Cardiac fibroblast (primary cell): Measurements from ENCODE around the gene ANKRD34A.
"Not testable (repeated sequence)": the region's sequence is repeated elsewhere in the genome, so short reads cannot be mapped to it uniquely, and the experiment has no call there.

ENCODE experiments used
- DNase-seq, 2 donors: peaks; one replicate each; pipeline versions ENCODE4 v3.0.0 to v3.0.0-alpha.2; 2010; ENCODE audit warnings: low read depth in 2 of 2
- H3K4me3 ChIP-seq, 2 donors: replicated peaks in 1 of 2; 1 replicate in 1 of 2; 2 replicates in 1 of 2; pipeline ENCODE4 v1.5.1; 2011; ENCODE audit warnings: low read depth in 2 of 2, low read length in 2 of 2, mild to moderate bottlenecking in 2 of 2, moderate library complexity in 1 of 2
- CTCF ChIP-seq: IDR thresholded peaks from one replicate; pipeline ENCODE4 v1.5.1; 2011; ENCODE audit warnings: low read depth, mild to moderate bottlenecking, low read length, inconsistent platforms

The ANKRD34A gene

DNA sequence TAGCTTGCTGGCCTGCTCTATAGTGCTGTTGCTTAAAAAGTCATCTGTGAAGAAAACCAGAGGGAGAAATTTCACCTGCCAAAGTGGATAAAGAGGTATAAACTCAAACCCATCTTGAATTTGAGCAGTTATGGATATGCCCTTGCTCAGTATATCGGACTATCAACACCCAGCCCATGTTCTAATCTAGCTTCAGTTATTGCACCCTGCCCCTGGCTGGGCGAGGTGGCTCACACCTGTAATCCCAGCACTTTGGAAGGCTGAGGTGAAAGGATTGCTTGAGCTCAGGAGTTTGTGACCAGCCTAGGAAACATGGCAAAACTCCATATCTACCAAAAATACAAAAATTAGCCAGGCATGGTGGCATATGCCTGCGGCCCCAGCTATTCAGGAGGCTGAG lies 19.8 kb downstream of the ANKRD34A start:
- H3K4me3 ChIP-seq, result no peak overlapping the region
- no peak for TF ChIP-seq CTCF
- DNase-seq, result no peak

GRCh38 chr1:145942871-145943270 lies 21.5 kb downstream of the ANKRD34A start:
- DNase-seq, result no peak
- H3K4me3 ChIP-seq, result no peak overlapping the region
- no peak for TF ChIP-seq CTCF

GRCh38 chr1:145942405-145942804 lies 22.0 kb downstream of the ANKRD34A start:
- no peak for TF ChIP-seq CTCF
- H3K4me3 ChIP-seq, result no peak overlapping the region
- DNase-seq, result no peak

- no peak overlapping the region for H3K4me3 ChIP-seq
- no peak for DNase-seq
- no peak for TF ChIP-seq CTCF
These were observed 26.9 kb downstream of the ANKRD34A start for GRCh38 chr1:145937436-145937835.

- no peak overlapping the region for H3K4me3 ChIP-seq
- TF ChIP-seq CTCF, result no peak
- DNase-seq, result no peak
These were observed 28.1 kb downstream of the ANKRD34A start for GRCh38 chr1:145936247-145936646.

- no peak overlapping the region for H3K4me3 ChIP-seq
- no peak for DNase-seq
- no peak for TF ChIP-seq CTCF
These were observed 28.7 kb downstream of the ANKRD34A start for GRCh38 chr1:145935708-145936107.

- not testable (repeated sequence) for DNase-seq, H3K4me3 ChIP-seq
These were observed 31.8 kb downstream of the ANKRD34A start for GRCh38 chr1:145932522-145933009.
